ENCODE measurements around the gene SAE1.

GRCh38 chr19:47097396-47098201 is 33.0 kb upstream of the SAE1 start:
- no peak for TF ChIP-seq CTCF (conservative IDR thresholded peaks at IDR 0.05)
- no peak for TF ChIP-seq ZFX (IDR thresholded peaks at IDR 0.05)
